Measurements from ENCODE around the gene KCNQ1. TPM values are rescaled to one million over a fixed set of nuclear protein-coding genes. Genes with fewer than 3 reads are reported as not detected.

Gene KCNQ1
- total and polyA plus RNA-seq, 2 donors (not counting 1 experiment from before 2014, with no cell fraction given), result 21.5 to 28.8 TPM

- H2AFZ ChIP-seq (ENCODE audit: insufficient read depth, low read depth, low read length, poor library complexity, severe bottlenecking), result no peak overlapping the region
- WGBS (ENCODE audit: insufficient coverage), result 58% methylated on average over 14 of the region's 19 CpGs
- H3K27ac ChIP-seq (ENCODE audit: low read length in 2 of 2), result no peak overlapping the region
- Mint-ChIP-seq H3K27me3 (no peaks in the 10 kb centered on the region), H3K4me3 (no peak overlapping the region), H3K27ac (no peak overlapping the region), H3K4me1 (peaks cover 13% of the 10 kb centered on the region), H3K9me3 (ENCODE audit: insufficient read depth) (no peaks in the 10 kb centered on the region)
- DNase-seq (no peak), ATAC-seq (ENCODE audit: low read depth) (no peak)
- H3K4me2 ChIP-seq (replicated peaks; ENCODE audit: low read depth, low read length, poor library complexity, severe bottlenecking), result no peak overlapping the region
- no peak overlapping the region for H3K9ac ChIP-seq (ENCODE audit: low read length)
- H3K36me3 ChIP-seq (replicated peaks in 1 of 2; ENCODE audit: control extremely low read depth in 1 of 2, control insufficient read depth in 1 of 2, extremely low read depth in 1 of 2, insufficient read depth in 2 of 2, low read length in 1 of 2), result no peaks in the 10 kb centered on the region
- POLR2A ChIA-PET, result no interaction called here
- no peaks in the 10 kb centered on the region for H3K27me3 ChIP-seq (replicated peaks in 1 of 4; ENCODE audit: control extremely low read depth in 1 of 4, control insufficient read depth in 3 of 4, insufficient read depth in 4 of 4, low read length in 3 of 4)
- no peak for TF ChIP-seq EZH2 (IDR thresholded peaks at IDR 0.05; ENCODE audit: borderline replicate concordance, insufficient read depth, low read depth, low read length, poor library complexity, severe bottlenecking)
- TF ChIP-seq CTCF (IDR thresholded peaks at IDR 0.05), result no peak
- H3K9me3 ChIP-seq (ENCODE audit: control extremely low read depth in 1 of 3, control insufficient read depth in 2 of 3, insufficient read depth in 1 of 3, low read length in 2 of 3), result no peaks in the 10 kb centered on the region
- intact Hi-C loops (cut with micrococcal nuclease), result no loop called here
- H3K4me1 ChIP-seq (ENCODE audit: control insufficient read depth in 2 of 2, insufficient read depth in 2 of 2, low read length in 2 of 2), result no peaks in the 10 kb centered on the region
- H4K20me1 ChIP-seq (ENCODE audit: control insufficient read depth, insufficient read depth, low read length, poor library complexity, severe bottlenecking), result no peaks in the 10 kb centered on the region
- no peak overlapping the region for H3K4me3 ChIP-seq (ENCODE audit: control extremely low read depth in 1 of 5, extremely low read depth in 1 of 5, insufficient read depth in 1 of 5, low read depth in 2 of 5, low read length in 4 of 5)
- CTCF ChIA-PET, result no interaction called here
- no peaks in the 10 kb centered on the region for H3K79me2 ChIP-seq (ENCODE audit: control insufficient read depth, insufficient read depth, low read length)
These were observed 336.8 kb downstream of the KCNQ1 start for GRCh38 chr11:2781408-2782274.

DNA sequence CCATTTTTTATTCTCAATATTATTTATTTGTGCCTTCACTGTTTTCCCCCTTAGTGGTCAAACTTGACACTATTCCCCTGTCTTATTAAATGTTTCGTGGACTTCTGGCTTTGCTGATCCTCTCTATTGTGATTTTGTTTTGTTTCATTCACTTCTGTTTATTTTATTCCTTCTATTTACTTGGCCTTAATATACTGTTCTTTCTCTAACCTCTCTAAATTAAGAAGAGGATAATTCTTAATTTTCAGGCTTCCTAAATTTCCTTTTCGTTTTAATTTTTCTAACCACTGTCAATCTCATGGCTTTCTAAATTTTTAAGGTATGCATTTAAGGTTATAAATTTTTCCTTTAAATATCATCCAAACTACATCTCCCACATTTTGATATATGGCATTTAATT, 338.0 kb downstream of the KCNQ1 start:
- H3K9me3 ChIP-seq (ENCODE audit: control extremely low read depth in 1 of 3, control insufficient read depth in 2 of 3, insufficient read depth in 1 of 3, low read length in 2 of 3), result no peaks in the 10 kb centered on the region
- Mint-ChIP-seq H3K27ac (no peak overlapping the region), H3K9me3 (ENCODE audit: insufficient read depth) (no peaks in the 10 kb centered on the region), H3K27me3 (no peaks in the 10 kb centered on the region), H3K4me3 (no peak overlapping the region), H3K4me1 (peaks cover 13% of the 10 kb centered on the region)
- TF ChIP-seq EZH2 (IDR thresholded peaks at IDR 0.05; ENCODE audit: borderline replicate concordance, insufficient read depth, low read depth, low read length, poor library complexity, severe bottlenecking) (no peak), CTCF (IDR thresholded peaks at IDR 0.05) (no peak)
- no peaks in the 10 kb centered on the region for H3K36me3 ChIP-seq (replicated peaks in 1 of 2; ENCODE audit: control extremely low read depth in 1 of 2, control insufficient read depth in 1 of 2, extremely low read depth in 1 of 2, insufficient read depth in 2 of 2, low read length in 1 of 2)
- no peak overlapping the region for H3K9ac ChIP-seq (ENCODE audit: low read length)
- POLR2A ChIA-PET, result no interaction called here
- H3K4me3 ChIP-seq (ENCODE audit: control extremely low read depth in 1 of 5, extremely low read depth in 1 of 5, insufficient read depth in 1 of 5, low read depth in 2 of 5, low read length in 4 of 5), result no peak overlapping the region
- H3K27ac ChIP-seq (ENCODE audit: low read length in 2 of 2), result no peak overlapping the region
- intact Hi-C loops (cut with micrococcal nuclease), result no loop called here
- H4K20me1 ChIP-seq (ENCODE audit: control insufficient read depth, insufficient read depth, low read length, poor library complexity, severe bottlenecking), result no peaks in the 10 kb centered on the region
- H3K79me2 ChIP-seq (ENCODE audit: control insufficient read depth, insufficient read depth, low read length), result no peaks in the 10 kb centered on the region
- WGBS (ENCODE audit: insufficient coverage), result no CpG with 5 or more reads among the region's 2 CpGs
- ATAC-seq (ENCODE audit: low read depth), result no peak
- H2AFZ ChIP-seq (ENCODE audit: insufficient read depth, low read depth, low read length, poor library complexity, severe bottlenecking), result no peak overlapping the region
- no peak for DNase-seq
- CTCF ChIA-PET, result no interaction called here
- H3K4me2 ChIP-seq (replicated peaks; ENCODE audit: low read depth, low read length, poor library complexity, severe bottlenecking), result no peak overlapping the region
- no peaks in the 10 kb centered on the region for H3K27me3 ChIP-seq (replicated peaks in 1 of 4; ENCODE audit: control extremely low read depth in 1 of 4, control insufficient read depth in 3 of 4, insufficient read depth in 4 of 4, low read length in 3 of 4)
- H3K4me1 ChIP-seq (ENCODE audit: control insufficient read depth in 2 of 2, insufficient read depth in 2 of 2, low read length in 2 of 2), result no peaks in the 10 kb centered on the region

All from B cell (primary cell).